Liver (tissue), 3 donors: ENCODE data around the gene RSRC1.

Experiments
- CTCF ChIP-seq: fragments of 150-350 bp; IDR thresholded peaks from 2 replicates; pipeline ENCODE4 v1.5.1; 2017; ENCODE audit warnings: improper control_type of control experiment, low read depth, low read length; ENCODE audit not compliant: missing input control
- HNF4G ChIP-seq: IDR thresholded peaks from 2 replicates; pipeline ENCODE4 v1.6.1; 2016; ENCODE audit warnings: antibody characterized with exemption
- TAF1 ChIP-seq: conservative IDR thresholded peaks from 2 replicates; pipeline ENCODE4 v1.6.1; 2016; ENCODE audit warnings: antibody characterized with exemption, mild to moderate bottlenecking
- YY1 ChIP-seq: IDR thresholded peaks from 2 replicates; pipeline ENCODE4 v1.6.1; 2016; ENCODE audit warnings: antibody characterized with exemption, mild to moderate bottlenecking
- TF ChIP-seq, protein P1 (sequence below): IDR thresholded peaks from 2 replicates; pipeline ENCODE4 v1.6.1; 2016; ENCODE audit warnings: antibody characterized with exemption
- donor health status: healthy.
- donor health status: healthy.

DNA sequence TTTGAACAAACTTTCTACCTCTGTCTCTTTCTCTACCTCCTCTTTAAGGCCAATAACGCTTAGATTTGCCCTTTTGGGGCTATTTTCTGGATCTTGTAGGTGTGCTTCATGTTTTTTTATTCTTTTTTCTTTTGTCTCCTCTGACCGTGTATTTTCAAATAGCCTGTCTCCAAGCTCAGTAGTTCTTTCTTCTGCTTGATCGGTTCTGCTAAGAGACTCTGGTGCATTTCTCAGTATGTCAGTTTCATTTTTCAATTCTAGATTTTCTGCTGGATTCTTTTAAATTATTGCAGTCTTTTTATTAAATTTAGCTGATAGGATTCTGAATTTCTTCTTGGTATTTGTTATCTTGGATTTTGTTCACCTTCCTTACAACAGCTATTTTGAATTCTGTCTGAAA, 148.7 kb downstream of the RSRC1 start:
- TF ChIP-seq CTCF (no peak), TAF1 (no peak), YY1 (no peak), HNF4G (no peak)
- TF ChIP-seq, protein P1, sequence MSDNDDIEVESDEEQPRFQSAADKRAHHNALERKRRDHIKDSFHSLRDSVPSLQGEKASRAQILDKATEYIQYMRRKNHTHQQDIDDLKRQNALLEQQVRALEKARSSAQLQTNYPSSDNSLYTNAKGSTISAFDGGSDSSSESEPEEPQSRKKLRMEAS: no peak
